ENCODE measurements around the gene RAP1GAP. TPM values are rescaled to one million over a fixed set of nuclear protein-coding genes. Genes with fewer than 3 reads are reported as not detected.

RAP1GAP gene
- total RNA-seq, 2 donors from 2014 or later = 8.0 to 8.2 TPM

- Mint-ChIP-seq H3K4me1 (peaks cover 11% of the 10 kb centered on the region), H3K36me3 (ENCODE audit: low read depth) (no peaks in the 10 kb centered on the region), H3K9me3 (no peaks in the 10 kb centered on the region), H3K27ac (no peak overlapping the region), H3K4me3 (no peak overlapping the region), H3K27me3 (ENCODE audit: insufficient read depth) (peaks cover 3% of the 10 kb centered on the region)
- no peak for TF ChIP-seq CTCF (conservative IDR thresholded peaks at IDR 0.05)
- H3K27me3 ChIP-seq (ENCODE audit: control insufficient read depth, insufficient read depth, low read length, poor library complexity, severe bottlenecking) = no peaks in the 10 kb centered on the region
- peaks cover 7% of the 10 kb centered on the region for H3K4me1 ChIP-seq (ENCODE audit: control insufficient read depth, insufficient read depth, low read length)
- H3K9ac ChIP-seq (ENCODE audit: extremely low read depth, low read length, poor library complexity, severe bottlenecking) = no peak overlapping the region
- no peak for DNase-seq
- WGBS, 2 experiments (ENCODE audit: insufficient coverage in 1 of 2, insufficient read length in 1 of 2) = 81 to 90% methylated on average over 5 of the region's 5 CpGs
- no peaks in the 10 kb centered on the region for H3K9me3 ChIP-seq (ENCODE audit: control insufficient read depth, low read length)
- H3K36me3 ChIP-seq (ENCODE audit: control insufficient read depth, insufficient read depth, low read length) = no peaks in the 10 kb centered on the region
- H3K4me3 ChIP-seq (ENCODE audit: low read length) = no peak overlapping the region
- H3K27ac ChIP-seq (ENCODE audit: low read depth, low read length) = no peak overlapping the region
Observed at GRCh38 chr1:21644906-21645305, 24.3 kb downstream of the RAP1GAP start.

- Histone ChIP-seq H3K36me3 (ENCODE audit: control insufficient read depth, insufficient read depth, low read length) (no peaks in the 10 kb centered on the region), H3K4me3 (ENCODE audit: low read length) (no peak overlapping the region), H3K27me3 (ENCODE audit: control insufficient read depth, insufficient read depth, low read length, poor library complexity, severe bottlenecking) (no peaks in the 10 kb centered on the region), H3K9me3 (ENCODE audit: control insufficient read depth, low read length) (no peaks in the 10 kb centered on the region), H3K4me1 (ENCODE audit: control insufficient read depth, insufficient read depth, low read length) (peaks cover 10% of the 10 kb centered on the region), H3K27ac (ENCODE audit: low read depth, low read length) (no peak overlapping the region), H3K9ac (ENCODE audit: extremely low read depth, low read length, poor library complexity, severe bottlenecking) (no peak overlapping the region)
- no peaks in the 10 kb centered on the region for H3K9me3 Mint-ChIP-seq
- no peak for TF ChIP-seq CTCF (conservative IDR thresholded peaks at IDR 0.05)
- DNase-seq = no peak
- H3K27ac Mint-ChIP-seq = no peak overlapping the region
- no peaks in the 10 kb centered on the region for H3K36me3 Mint-ChIP-seq (ENCODE audit: low read depth)
- WGBS, 2 experiments (ENCODE audit: insufficient coverage in 1 of 2, insufficient read length in 1 of 2) = 88 to 89% methylated on average over 9 to 10 of the region's 10 CpGs
- peaks cover 15% of the 10 kb centered on the region for H3K4me1 Mint-ChIP-seq
- H3K27me3 Mint-ChIP-seq (ENCODE audit: insufficient read depth) = peaks cover 3% of the 10 kb centered on the region
- no peak overlapping the region for H3K4me3 Mint-ChIP-seq
Observed at GRCh38 chr1:21644348-21644747, 24.8 kb downstream of the RAP1GAP start.

GRCh38 chr1:21643624-21644023 is 25.5 kb downstream of the RAP1GAP start:
- Mint-ChIP-seq H3K27me3 (ENCODE audit: insufficient read depth) (no peaks in the 10 kb centered on the region), H3K27ac (no peak overlapping the region), H3K4me3 (no peak overlapping the region), H3K9me3 (no peaks in the 10 kb centered on the region), H3K36me3 (ENCODE audit: low read depth) (no peaks in the 10 kb centered on the region), H3K4me1 (peaks cover 21% of the 10 kb centered on the region)
- Histone ChIP-seq H3K4me3 (ENCODE audit: low read length) (no peak overlapping the region), H3K9ac (ENCODE audit: extremely low read depth, low read length, poor library complexity, severe bottlenecking) (no peak overlapping the region), H3K4me1 (ENCODE audit: control insufficient read depth, insufficient read depth, low read length) (peaks cover 17% of the 10 kb centered on the region), H3K36me3 (ENCODE audit: control insufficient read depth, insufficient read depth, low read length) (no peaks in the 10 kb centered on the region), H3K27me3 (ENCODE audit: control insufficient read depth, insufficient read depth, low read length, poor library complexity, severe bottlenecking) (no peaks in the 10 kb centered on the region), H3K9me3 (ENCODE audit: control insufficient read depth, low read length) (no peaks in the 10 kb centered on the region), H3K27ac (ENCODE audit: low read depth, low read length) (no peak overlapping the region)
- WGBS, 2 experiments (ENCODE audit: insufficient coverage in 1 of 2, insufficient read length in 1 of 2) = 91 to 92% methylated on average over 4 to 5 of the region's 5 CpGs
- no peak for DNase-seq
- TF ChIP-seq CTCF (conservative IDR thresholded peaks at IDR 0.05) = no peak
